Osteoblast (primary cell): Measurements from ENCODE around the gene CCHCR1. TPM values are rescaled to one million over a fixed set of nuclear protein-coding genes. Genes with fewer than 3 reads are reported as not detected.
"Not testable (repeated sequence)": the region's sequence is repeated elsewhere in the genome, so short reads cannot be mapped to it uniquely, and the experiment has no call there.

Source experiments
- DNase-seq: peaks from one replicate; pipeline ENCODE4 v3.0.0; 2011; ENCODE audit warnings: low spot score, mixed read lengths; ENCODE audit not compliant: insufficient read length; ENCODE audit errors: missing footprints
- H2AFZ ChIP-seq: 2 replicates; pipeline ENCODE4 v1.6.0; 2011; ENCODE audit warnings: mild to moderate bottlenecking, low read length
- H3K27ac ChIP-seq: 2 replicates; pipeline ENCODE4 v1.5.1; 2011; ENCODE audit warnings: mild to moderate bottlenecking, low read depth, low read length, moderate library complexity
- H3K27me3 ChIP-seq: 2 replicates; pipeline ENCODE4 v1.6.0; 2012; ENCODE audit warnings: mild to moderate bottlenecking, control low read depth, inconsistent platforms, low read length, moderate library complexity; ENCODE audit not compliant: insufficient read depth
- H3K36me3 ChIP-seq: 2 replicates; pipeline ENCODE4 v1.5.1; 2011; ENCODE audit warnings: mild to moderate bottlenecking, low read length, control low read depth, moderate library complexity; ENCODE audit not compliant: insufficient read depth
- H3K4me1 ChIP-seq: 2 replicates; pipeline ENCODE4 v1.5.1; 2011; ENCODE audit warnings: mild to moderate bottlenecking, low read length, control low read depth, moderate library complexity; ENCODE audit not compliant: insufficient read depth
- H3K4me2 ChIP-seq: 2 replicates; pipeline ENCODE4 v1.6.0; 2011; ENCODE audit warnings: mild to moderate bottlenecking, low read length; ENCODE audit not compliant: insufficient read depth
- H3K4me3 ChIP-seq: fragments of 200-600 bp; sonication (generic); 3 replicates; pipeline ENCODE4 v1.5.1; 2012; ENCODE audit warnings: mild to moderate bottlenecking, low read length, inconsistent platforms; ENCODE audit not compliant: insufficient read depth
- H3K79me2 ChIP-seq: 2 replicates; pipeline ENCODE4 v1.6.0; 2012; ENCODE audit warnings: mild to moderate bottlenecking, low read length, control low read depth, inconsistent platforms; ENCODE audit not compliant: insufficient read depth
- H3K9me3 ChIP-seq: 2 replicates; pipeline ENCODE4 v1.5.1; 2011; ENCODE audit warnings: low read depth, low read length, control low read depth
- H4K20me1 ChIP-seq: 2 replicates; pipeline ENCODE4 v1.6.0; 2012; ENCODE audit warnings: mild to moderate bottlenecking, low read length, control low read depth; ENCODE audit not compliant: insufficient read depth
- total RNA-seq: library from RNA; depleted of rRNA; stranded (reverse); fragments of >200 nt; gene quantifications from 2 replicates; pipeline ENCODE4 v1.2.3, GENCODE V29; 2012
- TF ChIP-seq, protein P1 (sequence below): IDR thresholded peaks from 2 replicates; pipeline ENCODE4 v1.5.1; 2011; ENCODE audit warnings: mild to moderate bottlenecking, low read depth, low read length, moderate library complexity; ENCODE audit errors: extremely low read depth

Gene CCHCR1
- total RNA-seq, 1 donor, result 14.1 TPM

DNA sequence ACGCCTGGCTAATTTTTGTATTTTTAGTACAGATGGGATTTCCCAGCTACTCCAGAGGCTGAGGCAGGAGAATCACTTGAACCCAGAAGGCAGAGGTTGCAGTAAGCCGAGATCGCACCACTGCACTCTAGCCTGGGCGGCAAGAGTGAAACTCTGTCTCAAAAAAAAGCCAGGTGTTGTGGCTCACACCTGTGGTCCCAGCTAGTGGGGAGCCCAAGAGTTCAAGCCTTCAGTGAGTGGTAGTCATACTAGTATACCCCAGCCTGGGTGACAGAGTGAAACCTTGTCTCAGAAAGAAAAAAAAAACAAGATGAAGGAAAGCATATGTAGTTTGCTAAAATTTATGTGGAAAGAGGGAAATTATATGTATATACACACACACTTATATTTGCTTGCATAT, 32.9 kb upstream of the CCHCR1 start:
- no peaks in the 10 kb centered on the region for H3K9me3 ChIP-seq
- no peak overlapping the region for H3K4me3 ChIP-seq
- H4K20me1 ChIP-seq, result no peaks in the 10 kb centered on the region
- H3K79me2 ChIP-seq, result no peaks in the 10 kb centered on the region
- no peak overlapping the region for H2AFZ ChIP-seq
- H3K4me2 ChIP-seq, result no peak overlapping the region
- TF ChIP-seq, protein P1, sequence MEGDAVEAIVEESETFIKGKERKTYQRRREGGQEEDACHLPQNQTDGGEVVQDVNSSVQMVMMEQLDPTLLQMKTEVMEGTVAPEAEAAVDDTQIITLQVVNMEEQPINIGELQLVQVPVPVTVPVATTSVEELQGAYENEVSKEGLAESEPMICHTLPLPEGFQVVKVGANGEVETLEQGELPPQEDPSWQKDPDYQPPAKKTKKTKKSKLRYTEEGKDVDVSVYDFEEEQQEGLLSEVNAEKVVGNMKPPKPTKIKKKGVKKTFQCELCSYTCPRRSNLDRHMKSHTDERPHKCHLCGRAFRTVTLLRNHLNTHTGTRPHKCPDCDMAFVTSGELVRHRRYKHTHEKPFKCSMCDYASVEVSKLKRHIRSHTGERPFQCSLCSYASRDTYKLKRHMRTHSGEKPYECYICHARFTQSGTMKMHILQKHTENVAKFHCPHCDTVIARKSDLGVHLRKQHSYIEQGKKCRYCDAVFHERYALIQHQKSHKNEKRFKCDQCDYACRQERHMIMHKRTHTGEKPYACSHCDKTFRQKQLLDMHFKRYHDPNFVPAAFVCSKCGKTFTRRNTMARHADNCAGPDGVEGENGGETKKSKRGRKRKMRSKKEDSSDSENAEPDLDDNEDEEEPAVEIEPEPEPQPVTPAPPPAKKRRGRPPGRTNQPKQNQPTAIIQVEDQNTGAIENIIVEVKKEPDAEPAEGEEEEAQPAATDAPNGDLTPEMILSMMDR, result no peak
- no peak overlapping the region for H3K27ac ChIP-seq
- H3K27me3 ChIP-seq, result no peaks in the 10 kb centered on the region
- no peaks in the 10 kb centered on the region for H3K4me1 ChIP-seq
- DNase-seq, result no peak
- H3K36me3 ChIP-seq, result no peaks in the 10 kb centered on the region

DNA sequence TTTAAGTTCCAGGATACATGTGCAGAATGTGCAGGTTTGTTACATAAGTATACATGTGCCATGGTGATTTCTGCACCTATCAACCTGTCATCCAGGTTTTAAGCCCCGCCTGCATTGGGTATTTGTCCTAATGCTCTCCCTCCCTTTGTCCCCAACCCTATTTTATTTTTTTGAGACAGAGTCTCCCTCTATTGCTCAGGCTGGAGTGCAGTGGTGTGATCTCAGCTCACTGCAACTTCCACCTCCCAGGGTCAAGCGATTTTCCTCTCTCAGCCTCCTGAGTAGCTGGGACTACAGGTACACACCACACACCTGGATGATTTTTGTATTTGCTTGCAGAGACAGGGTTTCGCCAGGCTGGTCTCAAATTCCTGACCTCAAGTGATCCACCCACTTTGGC, 31.6 kb upstream of the CCHCR1 start:
- H3K27me3 ChIP-seq, H3K27ac ChIP-seq, H3K36me3 ChIP-seq, H4K20me1 ChIP-seq, H2AFZ ChIP-seq, H3K9me3 ChIP-seq, H3K4me2 ChIP-seq, H3K79me2 ChIP-seq, DNase-seq, H3K4me1 ChIP-seq, H3K4me3 ChIP-seq: not testable (repeated sequence)

DNA sequence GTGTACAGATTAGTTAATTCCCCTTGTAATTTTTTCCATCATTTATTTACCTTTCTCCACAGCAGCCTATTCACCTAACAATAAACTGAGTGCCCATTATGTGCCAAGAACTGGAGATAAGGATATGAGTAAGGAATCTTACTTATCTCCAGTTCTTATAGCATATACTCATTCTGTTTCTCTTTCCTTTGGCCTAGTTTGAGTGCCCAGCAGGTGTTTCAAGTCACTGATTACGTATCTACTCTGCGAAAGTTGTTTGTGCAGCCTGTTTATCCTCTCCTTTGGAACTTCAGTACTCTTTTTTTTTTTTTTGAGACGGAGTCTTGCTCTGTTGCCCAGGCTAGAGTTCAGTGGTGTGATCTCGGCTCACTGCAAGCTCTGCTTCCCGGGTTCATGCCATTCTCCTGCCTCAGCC, 30.2 kb upstream of the CCHCR1 start:
- no peak overlapping the region for H3K4me3 ChIP-seq
- H4K20me1 ChIP-seq, result no peaks in the 10 kb centered on the region
- H3K36me3 ChIP-seq, result no peaks in the 10 kb centered on the region
- no peaks in the 10 kb centered on the region for H3K4me1 ChIP-seq
- H3K27me3 ChIP-seq, result no peaks in the 10 kb centered on the region
- H2AFZ ChIP-seq, result no peak overlapping the region
- H3K79me2 ChIP-seq, result no peaks in the 10 kb centered on the region
- no peak for DNase-seq
- TF ChIP-seq, protein P1, result no peak
- no peak overlapping the region for H3K27ac ChIP-seq
- H3K9me3 ChIP-seq, result no peaks in the 10 kb centered on the region
- no peak overlapping the region for H3K4me2 ChIP-seq

DNA sequence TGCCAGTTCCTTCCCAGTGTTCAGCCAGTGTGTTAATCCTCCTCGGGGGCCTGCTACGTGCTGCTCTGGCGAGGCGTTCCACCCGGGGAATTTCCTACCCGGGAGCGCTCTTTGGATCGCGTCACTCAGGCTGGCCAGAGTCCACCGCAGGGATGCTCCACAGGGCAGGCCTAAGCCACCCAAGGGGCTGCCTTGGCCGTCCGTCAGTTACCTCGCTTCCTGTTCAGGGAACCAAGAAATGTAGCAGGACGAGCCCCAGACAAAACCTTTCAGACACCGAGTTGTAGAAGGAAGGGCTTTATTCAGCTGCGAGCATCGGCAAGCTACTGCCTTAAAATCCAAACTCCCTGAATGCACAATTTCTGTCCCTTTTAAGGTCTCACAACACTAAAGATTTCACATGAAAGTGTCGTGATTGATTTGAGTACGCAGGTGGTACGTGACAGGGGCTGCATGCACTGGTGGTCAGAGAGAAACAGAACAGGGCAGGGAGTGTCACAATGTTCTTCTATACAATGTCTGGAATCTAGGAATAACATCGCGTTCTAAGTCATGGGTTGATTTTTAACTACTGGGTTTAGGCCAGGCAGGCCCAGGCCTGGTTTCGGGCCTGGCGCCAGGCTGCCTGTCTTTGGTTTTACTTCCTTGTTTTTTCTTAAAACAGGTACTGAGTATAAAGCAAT, 28.6 kb upstream of the CCHCR1 start:
- no peaks in the 10 kb centered on the region for H3K27me3 ChIP-seq
- no peaks in the 10 kb centered on the region for H3K36me3 ChIP-seq
- H3K4me3 ChIP-seq, result peak overlapping the region; percentile 66
- peak overlapping the region; percentile 89 for H2AFZ ChIP-seq
- TF ChIP-seq, protein P1, result no peak
- H3K9me3 ChIP-seq, result no peaks in the 10 kb centered on the region
- no peaks in the 10 kb centered on the region for H3K4me1 ChIP-seq
- H4K20me1 ChIP-seq, result no peaks in the 10 kb centered on the region
- H3K27ac ChIP-seq, result peak overlapping the region; percentile 58
- peak overlapping the region; percentile 70 for H3K4me2 ChIP-seq
- DNase-seq, result no peak
- H3K79me2 ChIP-seq, result no peaks in the 10 kb centered on the region

DNA sequence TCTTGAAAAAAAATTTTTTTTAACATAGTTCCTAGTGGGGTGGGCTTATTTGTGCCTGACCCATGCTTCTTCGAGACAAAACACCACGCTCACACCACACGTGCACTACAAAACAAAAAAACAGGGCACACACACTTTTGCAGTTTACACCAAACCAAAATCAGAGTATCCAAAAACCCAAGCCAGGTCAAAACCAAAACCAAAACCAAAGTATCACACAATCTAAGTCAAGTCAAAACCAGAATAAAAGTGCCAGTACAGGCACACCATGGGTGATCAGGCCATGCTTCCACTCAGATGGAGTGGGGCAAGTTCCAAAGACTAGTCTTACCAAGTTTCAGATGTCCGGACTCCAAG, 28.1 kb upstream of the CCHCR1 start:
- not testable (repeated sequence) for H3K27me3 ChIP-seq, H3K4me1 ChIP-seq, H3K9me3 ChIP-seq, H3K79me2 ChIP-seq, DNase-seq, H4K20me1 ChIP-seq, H3K36me3 ChIP-seq
- Histone ChIP-seq H3K4me2 (peak overlapping the region; percentile 70), H2AFZ (peak overlapping the region; percentile 89), H3K27ac (peak overlapping the region; percentile 58), H3K4me3 (peak overlapping the region; percentile 66)

DNA sequence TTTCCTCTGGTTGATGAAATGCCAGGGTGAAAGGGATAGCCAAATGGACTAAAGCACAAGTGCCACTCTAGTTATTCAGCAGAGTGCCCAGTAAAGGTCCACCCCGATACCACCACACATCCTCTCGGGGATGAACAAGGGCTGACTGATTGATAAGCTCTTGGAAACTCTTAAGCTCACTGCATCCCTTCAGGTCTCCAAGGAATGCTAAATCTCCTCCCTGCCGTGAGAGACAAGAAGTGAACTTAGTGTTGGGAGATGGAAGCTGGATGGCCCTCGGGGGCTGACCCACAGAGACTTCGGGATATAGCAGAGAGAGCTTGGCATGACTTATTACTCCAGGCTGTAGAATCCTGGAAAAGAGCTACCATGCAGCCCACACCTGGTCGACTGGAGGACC, 26.3 kb upstream of the CCHCR1 start:
- H3K27me3 ChIP-seq, H2AFZ ChIP-seq, H3K27ac ChIP-seq, H4K20me1 ChIP-seq, H3K4me2 ChIP-seq, H3K79me2 ChIP-seq, H3K4me1 ChIP-seq, DNase-seq, H3K9me3 ChIP-seq, H3K36me3 ChIP-seq, H3K4me3 ChIP-seq: not testable (repeated sequence)

DNA sequence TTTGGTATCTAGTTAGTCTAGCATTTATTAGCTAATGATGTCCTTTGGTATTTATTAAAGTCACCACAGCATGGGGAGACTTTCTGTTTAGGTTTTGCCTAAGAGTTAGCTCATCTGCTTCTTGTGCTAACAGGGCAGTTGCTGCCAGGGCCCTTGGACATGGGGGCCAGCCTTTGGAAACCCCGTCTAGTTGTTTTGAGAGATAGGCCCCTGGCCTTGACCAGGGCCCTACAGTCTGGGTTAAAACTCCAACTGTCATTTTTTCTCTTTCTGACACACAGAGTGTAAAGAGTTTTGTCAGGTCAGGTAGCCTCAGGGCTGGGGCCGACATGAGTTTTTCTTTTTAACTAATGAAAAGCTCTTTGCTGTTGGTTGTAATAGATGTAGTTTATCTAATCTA, 25.7 kb upstream of the CCHCR1 start:
- not testable (repeated sequence) for H3K27ac ChIP-seq, H4K20me1 ChIP-seq, DNase-seq, H3K9me3 ChIP-seq, H3K4me1 ChIP-seq, H3K4me2 ChIP-seq, H3K4me3 ChIP-seq, H3K27me3 ChIP-seq, H3K79me2 ChIP-seq, H3K36me3 ChIP-seq, H2AFZ ChIP-seq
